Measurements from ENCODE around the gene HDAC9. TPM values are rescaled to one million over a fixed set of nuclear protein-coding genes. Genes with fewer than 3 reads are reported as not detected.

Gene HDAC9
- total and polyA plus RNA-seq, 8 donors, result 1.3 to 12.3 (median 3.5) TPM

- FAIRE-seq (no peak), DNase-seq (no peak), ATAC-seq (no peak)
- Histone ChIP-seq H3K27me3 (no peaks in the 10 kb centered on the region), H3K9me3 (no peaks in the 10 kb centered on the region), H3K4me1 (no peaks in the 10 kb centered on the region), H3K36me3 (no peaks in the 10 kb centered on the region), H3K27ac (no peak overlapping the region), H3K4me3 (no peak overlapping the region)
- intact Hi-C loops (cut with DNase I), result no loop called here
- TF ChIP-seq, protein P1, sequence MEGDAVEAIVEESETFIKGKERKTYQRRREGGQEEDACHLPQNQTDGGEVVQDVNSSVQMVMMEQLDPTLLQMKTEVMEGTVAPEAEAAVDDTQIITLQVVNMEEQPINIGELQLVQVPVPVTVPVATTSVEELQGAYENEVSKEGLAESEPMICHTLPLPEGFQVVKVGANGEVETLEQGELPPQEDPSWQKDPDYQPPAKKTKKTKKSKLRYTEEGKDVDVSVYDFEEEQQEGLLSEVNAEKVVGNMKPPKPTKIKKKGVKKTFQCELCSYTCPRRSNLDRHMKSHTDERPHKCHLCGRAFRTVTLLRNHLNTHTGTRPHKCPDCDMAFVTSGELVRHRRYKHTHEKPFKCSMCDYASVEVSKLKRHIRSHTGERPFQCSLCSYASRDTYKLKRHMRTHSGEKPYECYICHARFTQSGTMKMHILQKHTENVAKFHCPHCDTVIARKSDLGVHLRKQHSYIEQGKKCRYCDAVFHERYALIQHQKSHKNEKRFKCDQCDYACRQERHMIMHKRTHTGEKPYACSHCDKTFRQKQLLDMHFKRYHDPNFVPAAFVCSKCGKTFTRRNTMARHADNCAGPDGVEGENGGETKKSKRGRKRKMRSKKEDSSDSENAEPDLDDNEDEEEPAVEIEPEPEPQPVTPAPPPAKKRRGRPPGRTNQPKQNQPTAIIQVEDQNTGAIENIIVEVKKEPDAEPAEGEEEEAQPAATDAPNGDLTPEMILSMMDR (IDR thresholded peaks at IDR 0.05), result no peak
- 56 to 65% methylated on average over 13 of the region's 13 CpGs for WGBS, 2 donors
Measured at GRCh38 chr7:18792871-18793595, 297.5 kb downstream of the HDAC9 start.

GRCh38 chr7:18796216-18796615, 300.7 kb downstream of the HDAC9 start:
- DNase-seq, result no peak
- FAIRE-seq, result no peak
- Histone ChIP-seq H3K9me3 (no peaks in the 10 kb centered on the region), H3K4me1 (no peaks in the 10 kb centered on the region), H3K36me3 (no peaks in the 10 kb centered on the region), H3K27ac (no peak overlapping the region), H3K27me3 (no peaks in the 10 kb centered on the region), H3K4me3 (no peak overlapping the region)
- intact Hi-C loops (cut with DNase I), result no loop called here
- TF ChIP-seq, protein P1 (IDR thresholded peaks at IDR 0.05), result no peak
- no peak for ATAC-seq

GRCh38 chr7:18798088-18798906, 302.7 kb downstream of the HDAC9 start:
- no peak overlapping the region for H3K4me3 ChIP-seq
- H3K36me3 ChIP-seq, result no peaks in the 10 kb centered on the region
- no peaks in the 10 kb centered on the region for H3K27me3 ChIP-seq
- no peak for DNase-seq
- no peak for ATAC-seq
- intact Hi-C loops (cut with DNase I), result no loop called here
- whole genome bisulfite sequencing, 2 donors, result 69 to 82% methylated on average over 3 of the region's 3 CpGs
- TF ChIP-seq, protein P1 (IDR thresholded peaks at IDR 0.05), result no peak
- FAIRE-seq, result no peak
- no peak overlapping the region for H3K27ac ChIP-seq
- H3K4me1 ChIP-seq, result no peaks in the 10 kb centered on the region
- H3K9me3 ChIP-seq, result no peaks in the 10 kb centered on the region

DNA sequence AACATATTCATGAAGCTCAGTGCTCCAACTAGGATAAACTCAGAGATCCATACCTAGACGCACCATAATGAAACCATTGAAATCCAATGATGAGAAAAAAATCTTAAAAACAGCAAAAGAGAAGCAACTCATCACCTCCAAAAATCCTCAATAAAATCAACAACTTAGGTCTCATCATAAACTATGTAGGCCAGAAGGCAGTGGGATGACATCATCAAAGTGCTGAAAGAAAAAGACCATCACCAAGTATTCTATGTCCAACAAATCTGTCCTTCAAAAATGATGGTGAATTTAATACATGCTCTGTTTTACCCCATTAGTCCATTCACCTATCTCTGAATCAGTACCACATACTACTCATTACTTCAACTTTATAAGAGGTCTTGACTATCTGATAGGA, 304.4 kb downstream of the HDAC9 start:
- no peaks in the 10 kb centered on the region for H3K36me3 ChIP-seq
- DNase-seq (no peak), FAIRE-seq (no peak), ATAC-seq (no peak)
- H3K4me3 ChIP-seq, result no peak overlapping the region
- no peaks in the 10 kb centered on the region for H3K27me3 ChIP-seq
- no peak overlapping the region for H3K27ac ChIP-seq
- TF ChIP-seq, protein P1 (IDR thresholded peaks at IDR 0.05), result no peak
- no peaks in the 10 kb centered on the region for H3K9me3 ChIP-seq
- intact Hi-C loops (cut with DNase I), result no loop called here
- 70 to 86% methylated on average over 1 of the region's 1 CpG for whole genome bisulfite sequencing, 2 donors
- no peaks in the 10 kb centered on the region for H3K4me1 ChIP-seq

DNA sequence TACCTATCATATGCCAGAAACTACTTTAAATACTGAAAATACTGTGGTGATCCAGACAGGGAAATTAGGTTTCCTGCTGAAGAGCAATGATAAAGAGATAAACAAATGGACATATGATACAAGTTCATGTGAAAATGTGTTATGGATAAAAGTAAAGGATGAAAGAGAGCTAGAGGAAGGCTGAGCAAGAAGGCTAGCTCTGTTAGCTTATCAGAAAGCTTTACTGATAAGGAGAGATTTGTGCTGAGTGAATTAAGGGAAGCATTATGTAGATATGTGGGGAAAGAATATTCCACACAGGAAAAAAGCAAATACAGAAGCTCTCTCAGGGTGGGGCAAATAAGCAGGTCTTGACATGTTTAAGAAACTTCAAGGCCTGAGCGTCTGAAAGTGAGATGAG, 308.4 kb downstream of the HDAC9 start:
- H3K27ac ChIP-seq, result no peak overlapping the region
- DNase-seq (no peak), ATAC-seq (no peak), FAIRE-seq (no peak)
- H3K4me1 ChIP-seq, result no peaks in the 10 kb centered on the region
- TF ChIP-seq, protein P1 (IDR thresholded peaks at IDR 0.05), result no peak
- H3K4me3 ChIP-seq, result no peak overlapping the region
- WGBS, 2 donors, result 38 to 55% methylated on average over 1 of the region's 1 CpG
- no peaks in the 10 kb centered on the region for H3K36me3 ChIP-seq
- H3K9me3 ChIP-seq, result no peaks in the 10 kb centered on the region
- no peaks in the 10 kb centered on the region for H3K27me3 ChIP-seq
- intact Hi-C loops (cut with DNase I), result no loop called here

All from pancreas (tissue), 10 donors.